Stomach (tissue), 4 donors: ENCODE data around the gene SBSN.

Source experiments
- EP300 ChIP-seq: sonication (generic); formaldehyde crosslinking; IDR thresholded peaks from one replicate; pipeline ENCODE4 v1.6.1; 2017; ENCODE audit warnings: antibody characterized with exemption
- POLR2A ChIP-seq, 4 donors: fragments of 450-650 bp; IDR thresholded peaks; one replicate each; pipeline ENCODE4 v1.6.1; 2016; ENCODE audit warnings: antibody characterized with exemption in 4 of 4, control low read depth in 2 of 4, mild to moderate bottlenecking in 1 of 4, moderate library complexity in 1 of 4
- TF ChIP-seq, protein P1 (sequence below), 7 experiments: fragments of 450-650 bp in 4 of 7; fragments of 200-600 bp in 3 of 7; sonication (generic) in 3 of 7; IDR thresholded peaks; one replicate each; pipeline ENCODE4 v1.5.1; 2016 to 2019; ENCODE audit warnings: antibody characterized with exemption in 7 of 7, control low read depth in 2 of 7, mild to moderate bottlenecking in 1 of 7

DNA sequence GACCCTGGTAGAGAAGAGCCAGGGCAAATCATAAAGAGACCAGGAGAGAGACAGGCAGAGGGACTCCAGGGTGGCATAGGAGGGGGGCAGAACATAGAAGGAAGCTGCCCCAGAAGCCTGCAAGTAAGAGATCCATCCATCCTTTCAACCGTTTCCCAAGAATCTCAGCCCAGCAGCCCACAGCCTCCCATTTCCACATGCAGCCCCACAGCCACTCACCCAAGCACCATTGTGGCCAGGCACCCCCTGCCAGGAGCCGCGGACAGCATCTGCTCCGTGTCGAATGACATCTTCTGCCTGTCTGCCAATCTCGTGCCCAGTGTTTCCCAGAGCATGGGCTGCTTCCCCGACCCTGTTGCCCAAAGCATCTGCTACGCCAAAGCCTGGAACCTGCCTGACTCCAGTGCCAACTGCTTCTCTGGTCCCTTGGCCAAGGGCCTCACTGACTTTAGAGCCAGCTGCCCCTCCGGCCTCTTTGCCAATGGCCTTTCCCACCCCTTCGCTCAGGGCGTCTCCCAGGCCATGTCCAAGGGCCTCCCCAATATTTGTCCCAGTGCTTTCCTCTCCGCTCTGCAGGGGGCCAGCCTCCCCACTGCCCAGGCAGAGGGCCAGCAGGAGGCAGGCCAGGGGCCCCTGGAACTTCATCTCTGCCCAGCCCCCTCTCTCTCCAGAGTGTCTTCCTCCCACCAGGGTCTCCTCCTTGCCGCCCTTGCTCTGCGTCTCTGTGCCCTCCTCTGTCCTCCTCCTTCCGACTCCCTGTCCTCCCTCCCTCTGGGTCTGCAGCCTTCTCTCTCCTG lies 15.1 kb downstream of the SBSN start:
- TF ChIP-seq, protein P1, sequence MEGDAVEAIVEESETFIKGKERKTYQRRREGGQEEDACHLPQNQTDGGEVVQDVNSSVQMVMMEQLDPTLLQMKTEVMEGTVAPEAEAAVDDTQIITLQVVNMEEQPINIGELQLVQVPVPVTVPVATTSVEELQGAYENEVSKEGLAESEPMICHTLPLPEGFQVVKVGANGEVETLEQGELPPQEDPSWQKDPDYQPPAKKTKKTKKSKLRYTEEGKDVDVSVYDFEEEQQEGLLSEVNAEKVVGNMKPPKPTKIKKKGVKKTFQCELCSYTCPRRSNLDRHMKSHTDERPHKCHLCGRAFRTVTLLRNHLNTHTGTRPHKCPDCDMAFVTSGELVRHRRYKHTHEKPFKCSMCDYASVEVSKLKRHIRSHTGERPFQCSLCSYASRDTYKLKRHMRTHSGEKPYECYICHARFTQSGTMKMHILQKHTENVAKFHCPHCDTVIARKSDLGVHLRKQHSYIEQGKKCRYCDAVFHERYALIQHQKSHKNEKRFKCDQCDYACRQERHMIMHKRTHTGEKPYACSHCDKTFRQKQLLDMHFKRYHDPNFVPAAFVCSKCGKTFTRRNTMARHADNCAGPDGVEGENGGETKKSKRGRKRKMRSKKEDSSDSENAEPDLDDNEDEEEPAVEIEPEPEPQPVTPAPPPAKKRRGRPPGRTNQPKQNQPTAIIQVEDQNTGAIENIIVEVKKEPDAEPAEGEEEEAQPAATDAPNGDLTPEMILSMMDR (IDR thresholded peaks at IDR 0.05) = no peak
- TF ChIP-seq EP300 (no peak), POLR2A (IDR thresholded peaks at IDR 0.05) (no peak)
